Kidney glomerular epithelial cell (primary cell): ENCODE data around the gene MAB21L4.
"Not testable (repeated sequence)": the region's sequence is repeated elsewhere in the genome, so short reads cannot be mapped to it uniquely, and the experiment has no call there.

Source experiments
- DNase-seq: peaks from one replicate; lab custom pipeline; 2025; lab: John Stamatoyannopoulos, UW

MAB21L4 gene

GRCh38 chr2:240857039-240858008, 38.6 kb downstream of the MAB21L4 start:
- DNase-seq = no peak

- no peak for DNase-seq
These were observed 39.6 kb downstream of the MAB21L4 start for GRCh38 chr2:240856151-240856980.

- DNase-seq = no peak
These were observed 40.3 kb downstream of the MAB21L4 start for GRCh38 chr2:240855670-240856069.

GRCh38 chr2:240852671-240853314, 43.2 kb downstream of the MAB21L4 start:
- no peak for DNase-seq

GRCh38 chr2:240851078-240851991, 44.6 kb downstream of the MAB21L4 start:
- peak; percentile 41 for DNase-seq

- no peak for DNase-seq
These were observed 45.2 kb downstream of the MAB21L4 start for GRCh38 chr2:240850756-240851077.

GRCh38 chr2:240850026-240850425, 45.9 kb downstream of the MAB21L4 start:
- no peak for DNase-seq

- DNase-seq = no peak
These were observed 46.9 kb downstream of the MAB21L4 start for GRCh38 chr2:240848900-240849680.

GRCh38 chr2:240847817-240848216, 48.1 kb downstream of the MAB21L4 start:
- DNase-seq = no peak

- no peak for DNase-seq
These were observed 48.9 kb downstream of the MAB21L4 start for GRCh38 chr2:240846873-240847595.

- DNase-seq = not testable (repeated sequence)
These were observed 49.6 kb downstream of the MAB21L4 start for GRCh38 chr2:240846309-240846708.

- peak; percentile 53 for DNase-seq
These were observed 55.4 kb downstream of the MAB21L4 start for GRCh38 chr2:240840435-240841060.

GRCh38 chr2:240839152-240840143, 56.5 kb downstream of the MAB21L4 start:
- no peak for DNase-seq

- no peak for DNase-seq
These were observed 58.3 kb downstream of the MAB21L4 start for GRCh38 chr2:240837621-240838020.

GRCh38 chr2:240836781-240837467, 59.0 kb downstream of the MAB21L4 start:
- no peak for DNase-seq
